H1 (cell line): Measurements from ENCODE around the gene COL27A1. TPM values are rescaled to one million over a fixed set of nuclear protein-coding genes. Genes with fewer than 3 reads are reported as not detected.

ENCODE experiments used
- CTCF ChIA-PET: fragments of 300-600 bp; sonication (Branson Sonifier 250); formaldehyde crosslinking; loops from one replicate; lab custom pipeline; 2021; ENCODE audit not compliant: partially characterized antibody; lab: Charles Lee
- POLR2A ChIA-PET: fragments of 300-600 bp; sonication (Branson Sonifier 250); formaldehyde crosslinking; loops from one replicate; lab custom pipeline; 2021; ENCODE audit warnings: inconsistent platforms; ENCODE audit not compliant: partially characterized antibody; lab: Charles Lee
- DNase-seq, 2 experiments: peaks; one replicate each; pipeline versions ENCODE4 v3.0.0 to v3.0.0-alpha.2; 2010 to 2022; ENCODE audit warnings: low spot score in 2 of 2, low read depth in 1 of 2, mixed read lengths in 1 of 2
- FAIRE-seq: peaks from 2 replicates; lab custom pipeline; 2011; peaks lifted over from hg19 to GRCh38; lab: Jason Lieb, UNC
- H2AFZ ChIP-seq: 2 replicates; pipeline ENCODE4 v1.8.1; 2012; ENCODE audit warnings: low read length, inconsistent platforms
- H2AK5ac ChIP-seq: 2 replicates; pipeline ENCODE4 v1.6.1; 2013; ENCODE audit warnings: low read depth, low read length
- H2BK120ac ChIP-seq: replicated peaks from 2 replicates; pipeline ENCODE3; 2013; ENCODE audit warnings: low read depth, low read length, inconsistent platforms
- H2BK12ac ChIP-seq: 2 replicates; pipeline ENCODE4 v1.6.1; 2013; ENCODE audit warnings: low read depth, low read length
- H2BK15ac ChIP-seq: 2 replicates; pipeline ENCODE4 v1.6.1; 2013; ENCODE audit warnings: low read length
- H2BK20ac ChIP-seq: 2 replicates; pipeline ENCODE4 v1.6.1; 2013; ENCODE audit warnings: low read length
- H2BK5ac ChIP-seq: 2 replicates; pipeline ENCODE4 v1.6.1; 2013; ENCODE audit warnings: low read depth, low read length
- H3K14ac ChIP-seq: 2 replicates; pipeline ENCODE4 v1.6.1; 2013; ENCODE audit warnings: inconsistent platforms; ENCODE audit not compliant: insufficient read length
- H3K18ac ChIP-seq: 2 replicates; pipeline ENCODE4 v1.6.1; 2013; ENCODE audit warnings: low read length; ENCODE audit errors: extremely low read depth
- H3K23ac ChIP-seq: 2 replicates; pipeline ENCODE4 v1.6.1; 2013; ENCODE audit warnings: inconsistent platforms; ENCODE audit not compliant: insufficient read length
- H3K23me2 ChIP-seq: 2 replicates; pipeline ENCODE4 v1.6.1; 2013; ENCODE audit warnings: low read depth, low read length
- H3K27ac ChIP-seq: 2 replicates; pipeline ENCODE4 v1.6.1; 2011; ENCODE audit warnings: low read depth, low read length, inconsistent platforms
- H3K27me3 ChIP-seq, 4 experiments: replicated peaks in 1 of 4; 1 replicate in 1 of 4; 2 replicates in 3 of 4; pipeline versions ENCODE4 v1.6.1 to v1.8.1; 2011 to 2013; ENCODE audit warnings: low read length in 3 of 4, mild to moderate bottlenecking in 3 of 4, inconsistent platforms in 2 of 4, mixed read lengths in 2 of 4, moderate library complexity in 1 of 4; ENCODE audit not compliant: control insufficient read depth in 3 of 4, insufficient read depth in 3 of 4; ENCODE audit errors: extremely low read depth in 1 of 4
- H3K36me3 ChIP-seq, 4 experiments: 2 replicates each; pipeline versions ENCODE4 v1.6.1 to v1.8.1; 2011 to 2013; ENCODE audit warnings: mild to moderate bottlenecking in 4 of 4, low read length in 3 of 4, moderate library complexity in 2 of 4, control low read depth in 1 of 4, inconsistent platforms in 1 of 4; ENCODE audit not compliant: insufficient read depth in 4 of 4, control insufficient read depth in 2 of 4
- H3K4ac ChIP-seq: replicated peaks from 2 replicates; pipeline ENCODE3; 2013; ENCODE audit warnings: low read length, low read depth, mixed read lengths, inconsistent platforms; ENCODE audit not compliant: insufficient read length
- H3K4me1 ChIP-seq, 4 experiments: replicated peaks in 1 of 4; 1 replicate in 1 of 4; 2 replicates in 3 of 4; pipeline versions ENCODE4 v1.6.1 to v1.8.1; 2011 to 2013; ENCODE audit warnings: low read length in 3 of 4, inconsistent platforms in 2 of 4, mixed read lengths in 1 of 4; ENCODE audit not compliant: insufficient read depth in 4 of 4, control insufficient read depth in 3 of 4
- H3K4me2 ChIP-seq, 2 experiments: 2 replicates each; pipeline versions ENCODE4 v1.6.1 to v1.8.1; 2011 to 2013; ENCODE audit warnings: low read depth in 2 of 2, low read length in 2 of 2, control low read depth in 1 of 2, inconsistent platforms in 1 of 2, mild to moderate bottlenecking in 1 of 2; ENCODE audit not compliant: insufficient read depth in 1 of 2
- H3K4me3 ChIP-seq, 4 experiments: fragments of 200-600, 300-600 bp in 1 of 4; sonication (generic), shearing (Covaris generic), sonication (Bioruptor Twin) in 1 of 4; 2 replicates each; pipeline versions ENCODE4 v1.5.1 to v1.8.1; 2011 to 2016; ENCODE audit warnings: low read length in 4 of 4, low read depth in 3 of 4, control low read depth in 2 of 4, inconsistent platforms in 2 of 4, mild to moderate bottlenecking in 2 of 4, mixed read lengths in 1 of 4, moderate library complexity in 1 of 4; ENCODE audit not compliant: insufficient read depth in 2 of 4; ENCODE audit errors: extremely low read depth in 1 of 4
- H3K56ac ChIP-seq: replicated peaks from 2 replicates; pipeline ENCODE3; 2013; ENCODE audit warnings: low read depth, mild to moderate bottlenecking, mixed read lengths, low read length, inconsistent platforms; ENCODE audit not compliant: insufficient read length
- H3K79me1 ChIP-seq: 2 replicates; pipeline ENCODE4 v1.6.1; 2013; ENCODE audit warnings: low read depth, low read length, control low read depth
- H3K79me2 ChIP-seq, 2 experiments: 2 replicates each; pipeline versions ENCODE4 v1.6.1 to v1.8.1; 2012 to 2013; ENCODE audit warnings: low read length in 2 of 2, mild to moderate bottlenecking in 2 of 2, inconsistent platforms in 1 of 2; ENCODE audit not compliant: insufficient read depth in 2 of 2, control insufficient read depth in 1 of 2
- H3K9ac ChIP-seq, 4 experiments: replicated peaks in 1 of 4; 1 replicate in 1 of 4; 2 replicates in 3 of 4; pipeline versions ENCODE4 v1.6.1 to v1.8.1; 2011 to 2013; ENCODE audit warnings: low read depth in 3 of 4, low read length in 3 of 4, control low read depth in 2 of 4, mild to moderate bottlenecking in 2 of 4, moderate library complexity in 2 of 4, inconsistent platforms in 1 of 4; ENCODE audit errors: extremely low read depth in 1 of 4
- H3K9me3 ChIP-seq, 2 experiments: 2 replicates each; pipeline versions ENCODE4 v1.6.1 to v1.8.1; 2012 to 2013; ENCODE audit warnings: mild to moderate bottlenecking in 2 of 2, moderate library complexity in 2 of 2, control low read depth in 1 of 2, inconsistent platforms in 1 of 2, low read depth in 1 of 2, low read length in 1 of 2, mixed read lengths in 1 of 2; ENCODE audit not compliant: insufficient read depth in 2 of 2
- H4K20me1 ChIP-seq, 2 experiments: replicated peaks in 1 of 2; 2 replicates each; pipeline versions ENCODE3 to v1.8.1; 2011 to 2013; ENCODE audit warnings: inconsistent platforms in 2 of 2, low read length in 2 of 2, mild to moderate bottlenecking in 1 of 2; ENCODE audit not compliant: insufficient read depth in 2 of 2, control insufficient read depth in 1 of 2
- H4K5ac ChIP-seq: 2 replicates; pipeline ENCODE4 v1.6.1; 2013; ENCODE audit warnings: low read length, low read depth, mixed read lengths, inconsistent platforms; ENCODE audit not compliant: insufficient read length
- H4K8ac ChIP-seq: 2 replicates; pipeline ENCODE4 v1.8.0; 2013; ENCODE audit warnings: mild to moderate bottlenecking, moderate library complexity, low read length, inconsistent platforms; ENCODE audit not compliant: insufficient read depth; ENCODE audit errors: extremely low read depth
- H4K91ac ChIP-seq: replicated peaks from 2 replicates; pipeline ENCODE3; 2013; ENCODE audit warnings: low read length, mixed read lengths, inconsistent platforms; ENCODE audit not compliant: insufficient read length
- CBX5 ChIP-seq: fragments of 300-800, 300-1000 bp; sonication (generic); IDR thresholded peaks from 2 replicates; pipeline ENCODE4 v1.7.1; 2016; ENCODE audit warnings: antibody characterized with exemption, low read length, low read depth
- CHD1 ChIP-seq: IDR thresholded peaks from 2 replicates; pipeline ENCODE4 v1.6.1; 2012; ENCODE audit warnings: low read depth, low read length, improper control_type of control experiment
- EZH2 ChIP-seq: fragments of 200-600 bp; sonication (generic); IDR thresholded peaks from 2 replicates; pipeline ENCODE4 v1.7.1; 2012; ENCODE audit warnings: low read depth, mild to moderate bottlenecking, moderate library complexity, low read length, inconsistent platforms; ENCODE audit not compliant: severe bottlenecking
- GABPA ChIP-seq: IDR thresholded peaks from 2 replicates; pipeline ENCODE4 v1.6.1; 2011; ENCODE audit warnings: mild to moderate bottlenecking, low read length, moderate library complexity, borderline replicate concordance; ENCODE audit not compliant: insufficient read depth
- KDM4A ChIP-seq: IDR thresholded peaks from one replicate; pipeline ENCODE4 v1.7.1; 2012; ENCODE audit warnings: low read depth, mild to moderate bottlenecking, moderate library complexity, low read length, inconsistent platforms; ENCODE audit not compliant: severe bottlenecking
- NANOG ChIP-seq: IDR thresholded peaks from 2 replicates; pipeline ENCODE4 v1.6.1; 2011; ENCODE audit warnings: low read length, low read depth, mild to moderate bottlenecking, inconsistent platforms; ENCODE audit not compliant: insufficient read depth, poor library complexity, severe bottlenecking
- RXRA ChIP-seq: IDR thresholded peaks from 2 replicates; pipeline ENCODE4 v1.6.1; 2011; ENCODE audit warnings: low read depth, mild to moderate bottlenecking, low read length, moderate library complexity; ENCODE audit not compliant: insufficient read depth
- SAP30 ChIP-seq: fragments of 300-600 bp; sonication (generic); IDR thresholded peaks from 2 replicates; pipeline ENCODE4 v1.7.1; 2012; ENCODE audit warnings: low read length, moderate library complexity, mild to moderate bottlenecking, inconsistent platforms; ENCODE audit not compliant: insufficient read depth, insufficient replicate concordance
- SIX5 ChIP-seq: IDR thresholded peaks from 2 replicates; pipeline ENCODE4 v1.6.1; 2011; ENCODE audit warnings: mild to moderate bottlenecking, low read depth, low read length
- SP1 ChIP-seq: IDR thresholded peaks from 2 replicates; pipeline ENCODE4 v1.6.1; 2011; ENCODE audit warnings: low read depth, low read length
- SP2 ChIP-seq: IDR thresholded peaks from 2 replicates; pipeline ENCODE4 v1.6.1; 2012; ENCODE audit warnings: mild to moderate bottlenecking, low read length, inconsistent platforms
- TBP ChIP-seq: IDR thresholded peaks from 2 replicates; pipeline ENCODE4 v1.6.1; 2011; ENCODE audit warnings: low read depth, low read length, improper control_type of control experiment
- YY1 ChIP-seq: IDR thresholded peaks from 2 replicates; pipeline ENCODE4 v1.6.1; 2011; ENCODE audit warnings: low read depth, mild to moderate bottlenecking, low read length
- WGBS, 2 experiments: shearing (Covaris generic) in 1 of 2; methylation state at CpG; one replicate each; pipeline versions ENCODE4 v1.1.6 to v1.1.7; 2013 to 2015; ENCODE audit warnings: low lambda C conversion rate in 2 of 2, mixed read lengths in 2 of 2, inconsistent platforms in 1 of 2, low coverage in 1 of 2, missing lambda C conversion rate in 1 of 2; ENCODE audit not compliant: insufficient replicate concordance in 2 of 2, insufficient coverage in 1 of 2, insufficient read length in 1 of 2; ENCODE audit errors: extremely low coverage in 1 of 2, missing lambda C conversion rate in 1 of 2; 5-methylcytosine and 5-hydroxymethylcytosine counted together
- polyA plus RNA-seq, 7 experiments: library from polyadenylated mRNA; depleted of rRNA in 3 of 7; stranded (reverse) in 5 of 7; unstranded in 2 of 7; fragments of >200 nt in 5 of 7; fragments of 200-250 nt in 2 of 7; gene quantifications; 1 replicate in 5 of 7; 2 replicates in 1 of 7; 4 replicates in 1 of 7; pipeline versions ENCODE4 v1.2.1 to v1.2.3, GENCODE V29; 2011 to 2013; ENCODE audit warnings: missing spikeins in 2 of 7, mixed read lengths in 2 of 7
- total RNA-seq: library from RNA; stranded (reverse); fragmentation: NEBNext Ultra II Directional; extraction: Animal tissue kit (Norgen Biotek cat#: 25700); gene quantifications from 2 replicates; pipeline ENCODE4 v1.2.1, GENCODE V29; 2021
- TF ChIP-seq, protein P1 (sequence below): IDR thresholded peaks from 2 replicates; pipeline ENCODE4 v1.6.1; 2012; ENCODE audit warnings: inconsistent platforms

The COL27A1 gene
- total and polyA plus RNA-seq, 2 of the 8 experiments (the other 6 are each of a cell fraction or from before 2014, with no cell fraction given): 15.1 to 22.8 TPM

DNA sequence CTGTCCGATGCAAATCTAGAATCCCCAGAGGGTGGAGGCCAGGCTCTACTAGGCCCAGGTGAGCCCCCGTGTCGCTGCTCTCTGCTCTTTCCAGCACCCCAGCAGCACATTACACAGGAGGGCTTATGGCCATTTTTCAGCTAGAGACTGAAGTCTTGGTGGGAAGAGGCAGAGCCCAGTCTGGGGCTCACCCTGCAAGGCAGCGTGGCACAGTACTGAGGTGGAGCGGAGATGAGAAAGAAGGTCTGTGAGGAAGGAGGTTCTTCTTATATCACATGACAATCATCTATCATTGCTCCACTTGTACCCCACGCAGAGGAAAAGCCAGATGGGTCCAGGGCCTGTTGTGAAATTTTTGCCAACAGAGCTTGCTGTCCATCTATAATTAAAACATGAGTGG lies 46.2 kb upstream of the COL27A1 start:
- H3K14ac ChIP-seq: no peak overlapping the region
- no peak for DNase-seq
- no peak overlapping the region for H3K9ac ChIP-seq
- ChIA-PET CTCF (interaction anchor here (0.9 to 17.7 kb wide), 31 partner anchors 8 to 372 kb away, joined by 3 to 206 read pairs (median 11); partner anchors contain the start of genes AMBP, COL27A1 and KIF12), POLR2A (interaction anchor here (1.3 to 2.4 kb wide), 6 partner anchors 10 to 182 kb away, joined by 4 to 8 read pairs (median 6); partner anchors contain the start of gene KIF12)
- H3K56ac ChIP-seq: no peak overlapping the region
- H3K36me3 ChIP-seq: no peaks in the 10 kb centered on the region
- H3K4me1 ChIP-seq: peaks cover 0 to 9% (median 7%) of the 10 kb centered on the region in 4 experiments; a peak in 6 of 7 replicates
- H3K18ac ChIP-seq: no peak overlapping the region
- no peak overlapping the region for H4K91ac ChIP-seq
- no peaks in the 10 kb centered on the region for H3K79me1 ChIP-seq
- H3K79me2 ChIP-seq: no peaks in the 10 kb centered on the region
- H3K4me2 ChIP-seq: no peak overlapping the region
- no peak overlapping the region for H3K4me3 ChIP-seq
- H3K27ac ChIP-seq: no peak overlapping the region
- peaks cover 0 to 17% (median 5%) of the 10 kb centered on the region in 4 experiments; a peak in 3 of 7 replicates for H3K27me3 ChIP-seq
- 86% methylated on average over 6 of the region's 6 CpGs; no CpG with 5 or more reads in 1 of the 2 experiments for WGBS, 2 experiments
- no peak overlapping the region for H3K23ac ChIP-seq
- H4K20me1 ChIP-seq: no peaks in the 10 kb centered on the region
- no peak overlapping the region for H4K5ac ChIP-seq
- no peaks in the 10 kb centered on the region for H3K9me3 ChIP-seq
- no peaks in the 10 kb centered on the region; the same call in 1 of the 2 replicates for H3K23me2 ChIP-seq
- no peak overlapping the region for H2BK120ac ChIP-seq
- H2BK12ac ChIP-seq: no peak overlapping the region
- H2AFZ ChIP-seq: no peak overlapping the region
- H2AK5ac ChIP-seq: no peak overlapping the region
- H3K4ac ChIP-seq: no peak overlapping the region
- no peak overlapping the region for H4K8ac ChIP-seq
- 0 out of 2 replicates have a peak overlapping the region, but pooled peaks have one; percentile 44 for H2BK5ac ChIP-seq
- no peak overlapping the region; the same call in 1 of the 2 replicates for H2BK15ac ChIP-seq
- no peak for FAIRE-seq
- peak overlapping the region; percentile 13; the same call in 1 of the 2 replicates for H2BK20ac ChIP-seq
- TF ChIP-seq CBX5: no peak
- no peak for TF ChIP-seq SP1
- TF ChIP-seq RXRA: no peak
- no peak for TF ChIP-seq SIX5
- TF ChIP-seq EZH2: no peak
- TF ChIP-seq SAP30: no peak
- TF ChIP-seq CHD1: no peak
- TF ChIP-seq YY1: no peak
- no peak for TF ChIP-seq SP2
- no peak for TF ChIP-seq GABPA
- no peak for TF ChIP-seq TBP
- TF ChIP-seq, protein P1, sequence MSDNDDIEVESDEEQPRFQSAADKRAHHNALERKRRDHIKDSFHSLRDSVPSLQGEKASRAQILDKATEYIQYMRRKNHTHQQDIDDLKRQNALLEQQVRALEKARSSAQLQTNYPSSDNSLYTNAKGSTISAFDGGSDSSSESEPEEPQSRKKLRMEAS: no peak
- no peak for TF ChIP-seq KDM4A
- TF ChIP-seq NANOG: no peak
